ENCODE measurements around the gene DCAF6.

DCAF6 gene

DNA sequence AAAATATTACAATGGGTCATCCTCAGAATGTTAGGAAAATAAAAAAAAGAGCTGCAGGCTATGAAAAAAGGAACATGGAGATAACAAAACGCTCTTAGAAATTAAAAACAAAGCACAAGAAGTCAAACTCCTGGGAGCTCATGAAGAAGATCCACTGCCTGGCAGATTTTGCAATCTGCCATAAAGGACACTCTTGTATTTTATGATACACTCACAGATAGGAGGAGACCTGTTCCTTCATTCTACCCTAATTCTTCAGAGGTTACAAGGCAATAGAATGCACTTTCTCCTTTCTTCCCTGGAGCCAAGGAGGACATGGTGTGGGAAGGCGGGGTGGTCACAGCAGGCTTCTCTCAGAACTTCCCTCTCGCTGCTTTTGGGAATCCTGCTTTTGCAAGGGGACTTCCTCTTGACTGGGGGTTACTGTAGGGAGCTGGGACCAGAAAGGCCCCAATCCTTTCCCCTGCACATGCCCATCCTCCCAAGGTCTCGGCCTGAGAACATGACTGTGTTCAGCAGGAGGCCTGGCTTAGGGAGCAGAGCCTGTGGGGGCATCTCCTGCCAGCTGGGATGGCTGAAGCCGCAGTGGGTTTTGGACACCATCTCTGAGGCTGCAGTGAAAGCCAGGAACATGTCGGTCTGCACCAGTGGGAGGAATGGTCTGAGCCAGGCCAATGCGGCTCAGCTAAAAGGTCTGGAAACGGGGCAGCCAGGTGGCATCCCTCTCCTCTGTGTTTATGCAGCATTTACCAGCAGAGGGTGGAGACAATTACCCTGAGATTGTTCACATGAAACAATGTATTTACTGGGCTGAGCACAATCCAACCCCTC lies 155.5 kb downstream of the DCAF6 start:
- DNase-seq (ENCODE audit: low read depth) = no peak
- TF ChIP-seq, protein P1, sequence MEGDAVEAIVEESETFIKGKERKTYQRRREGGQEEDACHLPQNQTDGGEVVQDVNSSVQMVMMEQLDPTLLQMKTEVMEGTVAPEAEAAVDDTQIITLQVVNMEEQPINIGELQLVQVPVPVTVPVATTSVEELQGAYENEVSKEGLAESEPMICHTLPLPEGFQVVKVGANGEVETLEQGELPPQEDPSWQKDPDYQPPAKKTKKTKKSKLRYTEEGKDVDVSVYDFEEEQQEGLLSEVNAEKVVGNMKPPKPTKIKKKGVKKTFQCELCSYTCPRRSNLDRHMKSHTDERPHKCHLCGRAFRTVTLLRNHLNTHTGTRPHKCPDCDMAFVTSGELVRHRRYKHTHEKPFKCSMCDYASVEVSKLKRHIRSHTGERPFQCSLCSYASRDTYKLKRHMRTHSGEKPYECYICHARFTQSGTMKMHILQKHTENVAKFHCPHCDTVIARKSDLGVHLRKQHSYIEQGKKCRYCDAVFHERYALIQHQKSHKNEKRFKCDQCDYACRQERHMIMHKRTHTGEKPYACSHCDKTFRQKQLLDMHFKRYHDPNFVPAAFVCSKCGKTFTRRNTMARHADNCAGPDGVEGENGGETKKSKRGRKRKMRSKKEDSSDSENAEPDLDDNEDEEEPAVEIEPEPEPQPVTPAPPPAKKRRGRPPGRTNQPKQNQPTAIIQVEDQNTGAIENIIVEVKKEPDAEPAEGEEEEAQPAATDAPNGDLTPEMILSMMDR (IDR thresholded peaks at IDR 0.05; ENCODE audit: low read depth, low read length, missing control alignments) = no peak
- no peak overlapping the region for H3K4me3 ChIP-seq (ENCODE audit: low read depth, low read length)

DNA sequence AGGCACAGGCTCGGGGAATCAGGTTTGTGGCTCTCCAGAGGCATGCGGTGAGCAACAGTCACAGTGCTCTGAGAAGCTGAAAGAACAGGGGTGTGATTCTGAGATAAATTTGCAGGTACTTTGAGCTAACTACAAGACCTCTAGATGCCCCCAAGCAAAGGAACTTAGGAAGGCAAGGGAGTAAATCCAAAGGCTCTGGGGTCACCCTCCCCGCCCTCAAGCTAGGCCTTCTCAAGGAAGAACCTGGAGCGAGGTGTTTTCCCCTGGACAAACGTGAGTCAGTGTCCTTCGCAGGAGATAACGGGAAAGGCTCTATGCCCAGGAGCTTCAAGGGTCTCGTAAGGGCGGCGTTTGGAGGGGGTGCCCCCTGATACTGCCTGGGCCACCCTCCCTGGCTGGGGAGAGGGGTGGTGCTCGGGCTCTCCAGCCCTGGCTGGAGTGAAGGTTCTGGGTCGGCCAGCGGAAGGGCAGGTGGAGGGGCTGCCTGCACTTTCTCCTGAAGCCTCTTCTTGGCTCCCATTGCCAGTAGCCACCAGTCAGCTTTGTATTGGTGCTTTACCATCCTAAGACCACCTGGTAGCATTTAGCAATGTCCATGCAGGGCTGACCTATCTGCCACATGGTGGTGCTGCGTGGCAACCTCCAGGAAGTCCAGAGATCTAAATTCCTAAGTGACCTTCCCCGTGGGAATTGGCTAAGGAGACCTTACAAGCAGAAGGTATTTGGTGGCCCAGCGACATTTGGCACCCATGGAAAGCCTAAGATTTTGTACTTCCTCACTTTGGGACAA lies 156.3 kb downstream of the DCAF6 start:
- no peak for DNase-seq (ENCODE audit: low read depth)
- H3K4me3 ChIP-seq (ENCODE audit: low read depth, low read length) = no peak overlapping the region
- TF ChIP-seq, protein P1 (IDR thresholded peaks at IDR 0.05; ENCODE audit: low read depth, low read length, missing control alignments) = no peak

DNA sequence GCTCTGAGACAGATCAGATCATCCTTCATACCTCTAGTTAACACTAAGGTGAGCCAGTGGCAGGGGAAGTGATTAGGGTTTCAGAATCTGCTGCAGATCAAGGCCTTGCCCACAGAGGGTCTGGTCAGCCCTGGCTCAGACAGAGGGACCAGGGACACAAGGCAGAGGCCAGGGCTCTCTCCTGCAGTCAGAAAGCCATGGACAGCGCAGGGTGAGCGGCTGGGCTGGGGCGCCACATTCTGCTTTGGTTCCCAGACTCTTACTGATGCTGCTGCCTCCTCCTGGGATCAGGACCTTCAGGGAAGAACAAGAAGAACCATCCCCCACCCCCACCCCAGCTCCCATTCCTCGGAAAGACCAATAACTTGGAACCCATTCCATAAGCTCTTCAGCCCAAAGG lies 157.1 kb downstream of the DCAF6 start:
- DNase-seq (ENCODE audit: low read depth) = no peak
- H3K4me3 ChIP-seq (ENCODE audit: low read depth, low read length) = no peak overlapping the region
- TF ChIP-seq, protein P1 (IDR thresholded peaks at IDR 0.05; ENCODE audit: low read depth, low read length, missing control alignments) = no peak

DNA sequence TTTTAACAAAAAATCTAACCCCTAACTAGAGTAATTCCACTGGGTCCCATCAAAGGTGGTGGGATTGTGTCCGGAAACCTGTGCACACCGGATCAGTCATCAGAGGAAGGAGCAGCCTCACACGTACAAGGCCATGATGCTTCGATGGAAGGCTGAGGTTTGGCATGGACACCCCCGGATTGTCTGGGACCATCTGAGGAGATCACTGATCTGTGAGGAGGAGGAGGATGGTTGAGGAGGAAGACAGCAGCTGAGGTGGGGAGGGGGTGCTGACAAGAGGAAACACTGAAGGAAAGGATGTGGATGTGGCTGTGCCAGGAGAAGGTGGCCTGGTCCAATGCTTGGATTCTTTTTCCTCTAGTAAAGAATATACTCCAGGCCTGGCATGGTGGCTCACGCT lies 159.0 kb downstream of the DCAF6 start:
- TF ChIP-seq, protein P1 (IDR thresholded peaks at IDR 0.05; ENCODE audit: low read depth, low read length, missing control alignments) = no peak
- no peak overlapping the region for H3K4me3 ChIP-seq (ENCODE audit: low read depth, low read length)
- no peak for DNase-seq (ENCODE audit: low read depth)

DNA sequence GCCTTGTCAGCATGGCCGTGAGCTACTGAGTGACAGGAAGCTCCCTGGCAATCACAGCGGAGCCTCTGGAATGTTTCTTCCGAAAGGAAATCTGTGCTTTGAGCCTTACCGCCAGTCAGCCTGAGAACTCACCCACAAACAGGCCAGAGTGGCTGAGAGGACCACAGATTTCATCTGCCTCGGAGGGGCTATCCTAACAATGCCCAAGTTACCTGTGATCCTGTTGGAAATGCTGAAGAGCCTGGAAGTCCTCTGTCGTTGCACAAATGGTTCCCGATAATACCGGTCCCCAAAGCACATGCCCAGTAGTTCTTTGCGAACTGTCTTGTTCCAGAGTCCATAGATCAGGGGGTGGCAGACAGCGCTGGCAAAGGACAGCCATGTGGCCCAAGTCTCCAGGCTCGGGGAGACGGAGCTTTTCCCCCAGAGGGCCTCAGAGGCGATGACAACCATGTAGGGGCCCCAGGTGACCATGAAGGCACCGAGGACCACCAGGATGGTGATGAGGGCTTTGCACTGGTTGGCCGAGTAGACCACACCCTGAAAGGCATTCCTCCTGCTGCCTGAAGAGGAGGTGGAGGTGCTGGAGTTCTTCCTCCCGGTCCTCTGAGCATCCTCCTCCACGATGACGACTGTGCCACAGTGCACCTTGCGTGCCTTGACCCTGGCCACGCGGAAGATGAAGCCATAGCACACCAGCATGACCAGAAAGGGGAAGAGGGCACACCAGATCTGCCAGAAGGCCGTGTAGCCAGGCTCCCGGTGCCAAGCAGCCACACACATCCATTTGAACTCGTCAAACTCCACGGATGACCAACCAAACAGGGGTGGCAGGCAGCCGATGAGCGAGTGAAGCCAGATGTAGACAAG lies 160.0 kb downstream of the DCAF6 start:
- TF ChIP-seq, protein P1 (IDR thresholded peaks at IDR 0.05; ENCODE audit: low read depth, low read length, missing control alignments) = no peak
- DNase-seq (ENCODE audit: low read depth) = no peak
- H3K4me3 ChIP-seq (ENCODE audit: low read depth, low read length) = no peak overlapping the region

DNA sequence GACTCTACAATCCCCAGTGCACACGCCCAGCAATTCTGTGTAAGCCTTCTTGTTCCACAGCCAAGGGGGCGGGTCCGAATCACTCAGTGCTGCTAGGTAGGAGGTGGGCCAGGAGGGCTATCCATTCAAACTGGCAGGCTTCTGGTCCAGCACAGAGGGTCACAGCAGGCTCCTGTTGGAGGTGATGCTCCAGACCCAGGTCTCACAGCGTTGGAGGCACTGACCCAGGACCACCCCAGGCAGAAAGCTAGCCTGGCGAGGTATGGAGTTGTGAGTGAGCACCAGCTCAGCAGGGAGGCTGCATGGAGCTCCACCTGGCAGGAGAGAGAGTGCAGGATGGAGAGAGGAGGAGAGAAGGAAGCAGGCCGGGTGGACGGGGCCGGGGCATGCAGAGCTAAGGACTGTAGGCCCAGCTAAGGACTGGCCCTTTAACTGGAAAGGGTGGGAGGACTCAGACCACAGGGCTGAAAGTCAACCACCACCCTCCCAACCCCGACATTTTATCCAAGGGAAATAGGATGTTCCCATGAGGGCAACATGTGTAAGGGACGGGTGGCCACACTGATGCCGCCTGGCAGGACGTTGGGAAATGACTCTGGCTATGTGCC lies 161.5 kb downstream of the DCAF6 start:
- DNase-seq (ENCODE audit: low read depth) = no peak
- no peak overlapping the region for H3K4me3 ChIP-seq (ENCODE audit: low read depth, low read length)
- TF ChIP-seq, protein P1 (IDR thresholded peaks at IDR 0.05; ENCODE audit: low read depth, low read length, missing control alignments) = no peak

All from GM12864 (cell line).